HepG2 (cell line): Measurements from ENCODE around the gene GPR4. TPM values are rescaled to one million over a fixed set of nuclear protein-coding genes. Genes with fewer than 3 reads are reported as not detected.

ENCODE experiments used
- DZIP1 ChIP-seq: sonication (generic); formaldehyde crosslinking; IDR thresholded peaks from 2 replicates; pipeline ENCODE4 v1.5.0; 2020; ENCODE audit warnings: mild to moderate bottlenecking, missing genetic modification reagents
- JDP2 ChIP-seq: sonication (generic); formaldehyde crosslinking; IDR thresholded peaks from 2 replicates; pipeline ENCODE4 v1.8.1; 2022; ENCODE audit warnings: missing genetic modification reagents, borderline replicate concordance
- ZNF326 ChIP-seq: sonication (generic); formaldehyde crosslinking; IDR thresholded peaks from 2 replicates; pipeline ENCODE4 v1.4.0; 2020; ENCODE audit warnings: missing genetic modification reagents, borderline replicate concordance
- polyA plus RNA-seq, 8 experiments: library from polyadenylated mRNA; depleted of rRNA in 3 of 8; stranded (reverse) in 7 of 8; unstranded in 1 of 8; fragments of >200 nt; fragmentation: Illumina TruSeq in 4 of 8; extraction: Trizol in 4 of 8; gene quantifications; 2 replicates each; pipeline versions ENCODE4 v1.2.1 to v1.2.3, GENCODE V29; 2011 to 2016; ENCODE audit warnings: low read depth in 4 of 8, missing spikeins in 1 of 8, mixed read lengths in 1 of 8; ENCODE audit not compliant: insufficient read depth in 1 of 8
- total RNA-seq, 5 experiments: library from RNA; depleted of rRNA; stranded (reverse); fragments of >200 nt; fragmentation: Illumina TruSeq; extraction: Trizol; gene quantifications; 2 replicates each; pipeline ENCODE4 v1.2.3, GENCODE V29; 2016; ENCODE audit warnings: low read depth in 1 of 5
- TF ChIP-seq, protein P1 (sequence below): sonication (generic); formaldehyde crosslinking; IDR thresholded peaks from 2 replicates; pipeline ENCODE4 v1.4.0; 2020; ENCODE audit warnings: mild to moderate bottlenecking, missing genetic modification reagents
- TF ChIP-seq, protein P2 (sequence below): sonication (generic); formaldehyde crosslinking; IDR thresholded peaks from 2 replicates; pipeline ENCODE4 v1.4.0; 2020; ENCODE audit warnings: mild to moderate bottlenecking, missing genetic modification reagents
- TF ChIP-seq, protein P3 (sequence below): sonication (generic); formaldehyde crosslinking; IDR thresholded peaks from 2 replicates; pipeline ENCODE4 v1.8.0; 2022; ENCODE audit warnings: mild to moderate bottlenecking, missing genetic modification reagents, moderate library complexity

GPR4 gene
- total and polyA plus RNA-seq, 2 of the 13 experiments (the other 11 are each of a cell fraction or from before 2014, with no cell fraction given) = 0.15 TPM; not detected in 1

- TF ChIP-seq, protein P1, sequence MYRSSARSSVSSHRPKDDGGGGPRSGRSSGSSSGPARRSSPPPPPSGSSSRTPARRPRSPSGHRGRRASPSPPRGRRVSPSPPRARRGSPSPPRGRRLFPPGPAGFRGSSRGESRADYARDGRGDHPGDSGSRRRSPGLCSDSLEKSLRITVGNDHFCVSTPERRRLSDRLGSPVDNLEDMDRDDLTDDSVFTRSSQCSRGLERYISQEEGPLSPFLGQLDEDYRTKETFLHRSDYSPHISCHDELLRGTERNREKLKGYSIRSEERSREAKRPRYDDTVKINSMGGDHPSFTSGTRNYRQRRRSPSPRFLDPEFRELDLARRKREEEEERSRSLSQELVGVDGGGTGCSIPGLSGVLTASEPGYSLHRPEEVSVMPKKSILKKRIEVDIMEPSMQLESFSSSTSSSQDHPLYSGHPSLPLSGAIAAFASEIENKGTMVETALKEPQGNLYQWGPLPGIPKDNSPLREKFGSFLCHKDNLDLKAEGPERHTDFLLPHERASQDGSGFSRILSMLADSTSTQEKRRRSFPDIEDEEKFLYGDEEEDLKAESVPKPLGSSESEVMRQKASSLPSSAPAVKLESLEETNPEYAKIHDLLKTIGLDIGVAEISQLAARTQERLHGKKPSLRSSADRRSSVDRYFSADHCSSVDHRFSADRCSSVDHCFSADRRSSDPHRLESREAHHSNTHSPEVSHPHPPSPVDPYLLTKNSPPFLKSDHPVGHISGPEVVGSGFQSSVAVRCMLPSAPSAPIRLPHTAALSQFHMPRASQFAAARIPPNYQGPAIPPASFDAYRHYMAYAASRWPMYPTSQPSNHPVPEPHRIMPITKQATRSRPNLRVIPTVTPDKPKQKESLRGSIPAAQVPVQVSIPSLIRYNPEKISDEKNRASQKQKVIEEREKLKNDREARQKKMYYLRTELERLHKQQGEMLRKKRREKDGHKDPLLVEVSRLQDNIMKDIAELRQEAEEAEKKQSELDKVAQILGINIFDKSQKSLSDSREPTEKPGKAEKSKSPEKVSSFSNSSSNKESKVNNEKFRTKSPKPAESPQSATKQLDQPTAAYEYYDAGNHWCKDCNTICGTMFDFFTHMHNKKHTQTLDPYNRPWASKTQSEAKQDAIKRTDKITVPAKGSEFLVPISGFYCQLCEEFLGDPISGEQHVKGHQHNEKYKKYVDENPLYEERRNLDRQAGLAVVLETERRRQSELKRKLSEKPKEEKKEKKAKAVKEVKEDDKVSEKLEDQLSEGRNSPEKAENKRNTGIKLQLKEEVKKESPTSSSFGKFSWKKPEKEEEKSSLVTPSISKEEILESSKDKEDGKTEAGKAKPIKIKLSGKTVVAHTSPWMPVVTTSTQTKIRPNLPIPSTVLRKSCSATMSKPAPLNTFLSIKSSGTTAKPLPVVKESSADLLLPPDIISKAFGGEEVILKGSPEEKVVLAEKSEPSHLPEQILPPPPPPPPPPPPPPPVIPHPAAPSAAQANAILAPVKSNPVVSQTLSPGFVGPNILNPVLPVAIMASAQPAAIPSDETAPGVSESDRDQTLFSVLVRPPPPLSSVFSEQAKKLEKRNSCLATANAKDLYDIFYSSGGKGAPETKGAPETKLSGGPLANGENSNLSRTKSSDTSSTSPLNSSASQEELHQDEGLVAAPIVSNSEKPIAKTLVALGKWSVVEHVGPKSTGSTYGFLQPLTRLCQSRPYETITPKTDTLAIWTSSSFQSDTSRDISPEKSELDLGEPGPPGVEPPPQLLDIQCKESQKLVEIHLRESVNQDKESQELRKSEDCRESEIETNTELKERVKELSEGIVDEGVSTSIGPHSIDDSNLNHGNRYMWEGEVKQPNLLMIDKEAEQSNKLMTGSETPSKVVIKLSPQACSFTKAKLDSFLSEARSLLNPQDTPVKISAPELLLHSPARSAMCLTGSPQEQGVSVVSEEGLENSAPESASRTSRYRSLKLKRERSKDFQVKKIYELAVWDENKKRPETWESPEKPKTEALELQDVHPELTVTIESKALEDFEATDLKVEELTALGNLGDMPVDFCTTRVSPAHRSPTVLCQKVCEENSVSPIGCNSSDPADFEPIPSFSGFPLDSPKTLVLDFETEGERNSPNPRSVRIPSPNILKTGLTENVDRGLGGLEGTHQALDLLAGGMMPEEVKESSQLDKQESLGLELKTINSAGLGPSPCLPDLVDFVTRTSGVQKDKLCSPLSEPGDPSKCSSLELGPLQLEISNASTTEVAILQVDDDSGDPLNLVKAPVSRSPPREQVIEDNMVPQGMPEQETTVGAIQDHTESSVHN = no peak
- TF ChIP-seq DZIP1 (CRISPR knock-in tag) (peak; percentile 83; the same call in 1 of the 2 replicates), JDP2 (CRISPR knock-in tag) (no peak), ZNF326 (CRISPR knock-in tag) (no peak)
- TF ChIP-seq, protein P2, sequence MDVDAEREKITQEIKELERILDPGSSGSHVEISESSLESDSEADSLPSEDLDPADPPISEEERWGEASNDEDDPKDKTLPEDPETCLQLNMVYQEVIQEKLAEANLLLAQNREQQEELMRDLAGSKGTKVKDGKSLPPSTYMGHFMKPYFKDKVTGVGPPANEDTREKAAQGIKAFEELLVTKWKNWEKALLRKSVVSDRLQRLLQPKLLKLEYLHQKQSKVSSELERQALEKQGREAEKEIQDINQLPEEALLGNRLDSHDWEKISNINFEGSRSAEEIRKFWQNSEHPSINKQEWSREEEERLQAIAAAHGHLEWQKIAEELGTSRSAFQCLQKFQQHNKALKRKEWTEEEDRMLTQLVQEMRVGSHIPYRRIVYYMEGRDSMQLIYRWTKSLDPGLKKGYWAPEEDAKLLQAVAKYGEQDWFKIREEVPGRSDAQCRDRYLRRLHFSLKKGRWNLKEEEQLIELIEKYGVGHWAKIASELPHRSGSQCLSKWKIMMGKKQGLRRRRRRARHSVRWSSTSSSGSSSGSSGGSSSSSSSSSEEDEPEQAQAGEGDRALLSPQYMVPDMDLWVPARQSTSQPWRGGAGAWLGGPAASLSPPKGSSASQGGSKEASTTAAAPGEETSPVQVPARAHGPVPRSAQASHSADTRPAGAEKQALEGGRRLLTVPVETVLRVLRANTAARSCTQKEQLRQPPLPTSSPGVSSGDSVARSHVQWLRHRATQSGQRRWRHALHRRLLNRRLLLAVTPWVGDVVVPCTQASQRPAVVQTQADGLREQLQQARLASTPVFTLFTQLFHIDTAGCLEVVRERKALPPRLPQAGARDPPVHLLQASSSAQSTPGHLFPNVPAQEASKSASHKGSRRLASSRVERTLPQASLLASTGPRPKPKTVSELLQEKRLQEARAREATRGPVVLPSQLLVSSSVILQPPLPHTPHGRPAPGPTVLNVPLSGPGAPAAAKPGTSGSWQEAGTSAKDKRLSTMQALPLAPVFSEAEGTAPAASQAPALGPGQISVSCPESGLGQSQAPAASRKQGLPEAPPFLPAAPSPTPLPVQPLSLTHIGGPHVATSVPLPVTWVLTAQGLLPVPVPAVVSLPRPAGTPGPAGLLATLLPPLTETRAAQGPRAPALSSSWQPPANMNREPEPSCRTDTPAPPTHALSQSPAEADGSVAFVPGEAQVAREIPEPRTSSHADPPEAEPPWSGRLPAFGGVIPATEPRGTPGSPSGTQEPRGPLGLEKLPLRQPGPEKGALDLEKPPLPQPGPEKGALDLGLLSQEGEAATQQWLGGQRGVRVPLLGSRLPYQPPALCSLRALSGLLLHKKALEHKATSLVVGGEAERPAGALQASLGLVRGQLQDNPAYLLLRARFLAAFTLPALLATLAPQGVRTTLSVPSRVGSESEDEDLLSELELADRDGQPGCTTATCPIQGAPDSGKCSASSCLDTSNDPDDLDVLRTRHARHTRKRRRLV (CRISPR knock-in tag) = no peak
- TF ChIP-seq, protein P3, sequence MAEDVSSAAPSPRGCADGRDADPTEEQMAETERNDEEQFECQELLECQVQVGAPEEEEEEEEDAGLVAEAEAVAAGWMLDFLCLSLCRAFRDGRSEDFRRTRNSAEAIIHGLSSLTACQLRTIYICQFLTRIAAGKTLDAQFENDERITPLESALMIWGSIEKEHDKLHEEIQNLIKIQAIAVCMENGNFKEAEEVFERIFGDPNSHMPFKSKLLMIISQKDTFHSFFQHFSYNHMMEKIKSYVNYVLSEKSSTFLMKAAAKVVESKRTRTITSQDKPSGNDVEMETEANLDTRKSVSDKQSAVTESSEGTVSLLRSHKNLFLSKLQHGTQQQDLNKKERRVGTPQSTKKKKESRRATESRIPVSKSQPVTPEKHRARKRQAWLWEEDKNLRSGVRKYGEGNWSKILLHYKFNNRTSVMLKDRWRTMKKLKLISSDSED (CRISPR knock-in tag) = no peak
Observed at GRCh38 chr19:45591004-45591637, 10.9 kb downstream of the GPR4 start (continued).
